HG03060 (cell line): ENCODE results near the gene MRGPRF.
"Not testable (repeated sequence)": the region's sequence is repeated elsewhere in the genome, so short reads cannot be mapped to it uniquely, and the experiment has no call there.

Source experiments
- ATAC-seq: cut with Tn5 transposase; IDR thresholded peaks from one replicate; pipeline ENCODE4 v1.9.1; 2021; ENCODE audit warnings: low read depth, moderate number of reproducible peaks; ENCODE audit not compliant: unreplicated experiment

Gene MRGPRF

DNA sequence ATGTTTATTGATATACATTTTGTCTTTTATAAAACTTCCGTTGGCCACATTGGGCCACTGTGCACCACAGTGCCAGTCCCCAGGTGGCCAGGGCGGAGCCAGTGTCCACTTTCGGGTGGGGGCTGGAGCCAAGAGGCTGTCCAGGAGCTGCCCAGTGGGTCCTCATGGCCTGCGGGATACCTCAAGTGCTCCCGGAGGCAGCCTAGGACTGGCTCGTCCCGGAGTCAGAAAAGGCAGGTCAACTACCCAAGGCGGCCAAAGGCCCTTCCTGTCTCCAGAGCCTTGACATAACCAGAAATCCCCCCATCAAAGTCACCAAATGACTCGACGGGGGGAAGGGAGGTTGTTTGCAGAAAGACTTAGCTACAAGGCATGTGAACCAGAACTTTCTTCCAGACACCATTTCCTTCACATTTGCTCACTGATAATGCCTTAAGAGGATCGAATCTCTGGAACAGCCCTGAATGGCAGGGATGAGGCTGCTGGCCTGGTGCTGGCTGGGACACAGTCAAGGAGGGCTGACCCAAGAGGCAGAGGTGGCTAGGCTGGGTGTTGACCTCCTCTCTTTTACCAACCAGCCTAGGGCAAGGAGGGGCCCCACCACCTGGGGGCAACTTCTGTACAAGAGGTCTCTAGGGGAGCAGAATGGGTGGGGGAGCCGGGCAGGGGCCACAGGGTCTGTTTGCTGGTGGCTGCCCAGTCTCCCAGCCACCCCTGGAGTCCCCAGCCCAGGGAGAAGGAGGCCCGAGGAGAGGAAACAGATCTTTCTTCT is 8.4 kb downstream of the MRGPRF start:
- ATAC-seq, result no peak

DNA sequence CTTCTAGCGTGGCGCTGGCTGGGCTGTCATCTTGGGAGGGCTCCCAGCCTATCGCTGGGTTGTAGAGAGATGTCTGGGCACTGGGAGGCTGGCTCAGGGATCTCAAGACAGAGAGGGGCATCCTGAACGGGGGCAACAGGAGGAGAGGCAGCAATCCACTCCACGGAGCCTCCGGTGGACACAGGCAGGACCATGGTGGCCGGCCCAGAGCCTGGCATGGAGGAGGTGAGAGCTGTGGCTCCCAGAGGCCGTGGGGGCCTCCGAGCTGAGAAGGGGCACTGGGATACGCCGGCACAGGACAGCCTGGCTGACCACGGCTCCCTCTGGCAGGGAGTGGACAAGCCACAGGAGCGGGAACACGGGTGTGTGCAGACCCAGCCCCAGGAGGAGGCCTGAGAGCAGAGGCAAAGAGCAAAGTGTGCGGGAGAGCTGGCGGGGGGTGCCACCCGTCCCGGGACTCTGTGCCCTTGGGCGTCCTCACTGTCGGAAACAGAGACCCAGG is 9.1 kb downstream of the MRGPRF start:
- no peak for ATAC-seq

DNA sequence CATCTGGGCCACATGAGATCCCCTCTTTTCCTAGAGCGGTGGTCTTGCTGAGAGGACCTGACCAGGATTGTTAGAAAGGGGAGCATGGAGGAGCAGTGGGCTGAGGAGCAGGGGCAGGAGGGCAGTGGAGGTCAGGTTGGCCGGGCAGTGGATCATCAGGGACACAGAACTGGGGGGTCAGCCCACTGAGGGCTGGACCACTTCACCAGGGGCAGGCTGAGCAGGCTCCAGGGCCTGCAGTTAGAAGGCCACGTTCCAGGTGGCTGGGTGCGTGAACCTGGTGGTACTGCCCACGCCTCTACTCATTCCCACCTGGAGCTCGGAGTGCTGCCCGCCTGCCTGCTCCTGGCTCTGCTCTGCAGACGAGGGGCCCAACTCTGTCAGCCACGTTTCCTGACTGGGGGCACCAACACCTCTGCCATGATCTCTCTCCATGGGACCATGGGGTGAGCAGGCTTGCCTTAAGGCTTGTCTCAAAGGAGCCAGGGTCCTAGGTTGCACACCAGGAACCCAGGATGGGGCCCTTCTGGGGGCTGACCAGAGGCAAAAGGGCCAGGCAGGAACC is 9.7 kb downstream of the MRGPRF start:
- no peak for ATAC-seq

DNA sequence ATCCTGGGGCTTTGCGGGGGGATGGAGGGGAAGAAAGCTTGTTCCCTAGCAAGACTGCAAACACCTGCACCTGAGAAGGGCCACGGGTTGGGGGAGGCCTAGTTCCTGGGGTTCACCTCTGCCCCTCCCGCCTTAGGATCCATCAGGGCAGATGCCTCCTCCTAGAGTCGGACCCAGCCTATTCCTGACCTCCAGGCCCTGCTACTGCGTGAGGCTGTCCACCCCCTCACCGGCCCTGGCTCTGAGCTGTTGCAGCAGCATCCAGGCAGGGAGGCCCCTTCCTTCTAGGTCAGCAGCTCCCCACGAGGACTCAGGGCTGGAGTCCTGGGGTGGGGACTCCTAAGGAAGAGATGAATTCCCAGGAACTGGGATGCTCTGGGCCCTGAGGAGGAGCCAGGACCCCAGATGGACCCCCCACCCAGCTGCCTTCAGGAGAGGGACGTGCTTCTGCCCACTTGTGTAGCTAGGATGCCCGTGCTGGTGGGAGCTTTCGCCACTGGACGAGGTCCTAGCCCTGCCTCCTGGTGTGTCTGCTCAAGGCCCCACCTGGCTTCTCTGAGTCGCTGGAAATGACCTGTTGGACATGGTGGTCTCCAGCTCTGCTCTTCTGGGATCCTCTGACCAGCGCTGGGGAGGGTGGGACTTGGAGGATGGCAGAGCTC is 10.3 kb downstream of the MRGPRF start:
- ATAC-seq, result no peak

DNA sequence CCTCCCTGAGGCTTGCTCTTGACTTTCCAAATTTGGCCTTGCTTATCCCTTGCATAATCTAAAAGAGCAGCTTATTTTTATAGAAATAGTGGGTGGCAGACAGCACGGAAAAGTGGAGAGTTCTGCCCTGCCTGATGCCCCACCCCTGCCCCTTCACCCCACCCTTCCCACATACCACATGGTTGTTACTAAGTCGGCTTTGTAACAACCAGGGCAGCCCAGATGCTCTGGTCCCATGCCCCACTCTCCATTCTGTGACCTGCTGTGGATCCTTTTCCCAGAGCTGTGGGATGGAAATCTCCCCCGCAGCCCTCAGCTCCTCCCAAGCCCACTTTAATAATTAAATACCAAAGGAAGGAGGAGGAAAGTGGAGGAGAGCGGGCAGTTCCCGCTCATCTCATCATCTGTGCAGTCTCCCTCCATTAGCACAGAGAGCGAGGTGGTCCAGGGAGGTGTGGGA is 10.9 kb downstream of the MRGPRF start:
- no peak for ATAC-seq

DNA sequence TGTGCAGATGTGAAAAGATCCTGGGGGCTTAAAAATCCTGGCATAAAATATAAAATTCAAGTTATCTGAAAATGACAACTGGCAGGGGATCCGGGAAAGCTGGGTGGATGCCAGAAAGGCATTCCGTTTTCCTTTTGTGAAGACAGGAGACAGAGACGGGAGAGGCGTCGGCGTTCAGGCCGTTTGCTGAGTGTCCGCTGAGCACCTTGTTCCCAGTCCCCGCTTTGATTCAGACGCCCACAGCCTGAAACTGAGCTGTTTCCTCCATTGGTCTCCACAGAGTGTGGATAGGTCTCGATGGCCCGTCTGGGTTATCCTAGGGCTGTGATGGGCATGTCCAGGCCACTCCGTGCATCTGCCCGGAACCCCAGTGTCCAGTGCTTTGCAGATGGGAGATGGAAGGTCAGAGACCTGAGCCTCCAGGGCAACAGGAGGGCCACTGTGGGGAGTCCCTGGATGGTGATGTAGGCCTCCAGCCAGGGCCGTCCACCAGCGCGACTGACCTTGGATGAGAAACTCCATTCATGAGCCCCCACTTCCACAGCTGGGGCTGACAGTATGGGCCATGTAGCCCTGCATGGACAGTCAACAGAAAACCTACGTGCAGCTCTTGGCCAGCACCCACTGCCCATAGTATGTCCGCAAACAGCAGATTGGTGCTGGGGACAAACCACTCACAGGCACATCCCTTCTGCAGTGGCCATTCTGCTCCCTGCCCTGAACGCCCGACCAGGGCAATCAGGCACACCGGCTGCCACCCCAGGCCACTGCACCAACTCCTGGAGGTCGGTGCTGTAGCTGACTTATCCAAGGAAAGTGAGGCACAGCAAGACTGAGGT is 11.6 kb downstream of the MRGPRF start:
- no peak for ATAC-seq

DNA sequence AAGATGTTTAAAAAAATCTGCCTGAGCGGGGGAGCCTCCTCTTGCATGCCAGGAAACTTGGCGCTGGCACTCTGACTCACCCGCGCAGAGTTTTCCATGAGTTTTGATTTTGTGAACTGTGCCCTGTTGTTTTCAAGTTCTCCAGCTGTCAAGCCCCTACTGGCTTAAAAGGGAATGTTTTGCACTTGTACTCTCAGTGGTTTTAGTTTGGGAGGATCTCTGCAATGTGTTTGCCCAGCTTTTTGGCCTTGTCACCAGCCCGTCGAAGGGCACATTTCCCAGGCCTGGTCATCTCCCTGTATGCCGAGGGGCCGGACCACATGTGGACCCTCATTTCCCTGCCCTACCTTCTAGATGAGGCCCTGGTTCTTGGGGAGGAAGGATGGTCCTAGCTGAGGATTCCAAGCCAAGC is 12.2 kb downstream of the MRGPRF start:
- ATAC-seq, result no peak

DNA sequence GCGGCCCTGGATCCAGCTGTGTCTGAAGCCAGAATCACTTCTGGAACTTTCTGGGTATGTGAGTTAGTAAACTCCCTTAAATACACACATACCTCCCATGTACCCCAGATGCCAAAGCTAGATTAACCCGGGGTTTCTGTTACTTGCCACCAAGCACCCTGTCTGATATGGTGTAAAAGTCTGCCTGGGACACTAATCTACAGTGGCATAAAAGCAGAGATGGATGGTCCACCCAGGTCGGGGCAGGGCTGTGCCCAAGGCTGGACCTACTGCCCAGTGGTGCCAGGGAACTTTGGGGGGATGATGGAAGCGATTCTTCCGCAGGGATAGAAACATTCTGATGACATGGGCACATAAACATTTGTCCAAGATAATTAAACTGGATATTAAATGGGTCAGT is 12.7 kb downstream of the MRGPRF start:
- ATAC-seq, result no peak

DNA sequence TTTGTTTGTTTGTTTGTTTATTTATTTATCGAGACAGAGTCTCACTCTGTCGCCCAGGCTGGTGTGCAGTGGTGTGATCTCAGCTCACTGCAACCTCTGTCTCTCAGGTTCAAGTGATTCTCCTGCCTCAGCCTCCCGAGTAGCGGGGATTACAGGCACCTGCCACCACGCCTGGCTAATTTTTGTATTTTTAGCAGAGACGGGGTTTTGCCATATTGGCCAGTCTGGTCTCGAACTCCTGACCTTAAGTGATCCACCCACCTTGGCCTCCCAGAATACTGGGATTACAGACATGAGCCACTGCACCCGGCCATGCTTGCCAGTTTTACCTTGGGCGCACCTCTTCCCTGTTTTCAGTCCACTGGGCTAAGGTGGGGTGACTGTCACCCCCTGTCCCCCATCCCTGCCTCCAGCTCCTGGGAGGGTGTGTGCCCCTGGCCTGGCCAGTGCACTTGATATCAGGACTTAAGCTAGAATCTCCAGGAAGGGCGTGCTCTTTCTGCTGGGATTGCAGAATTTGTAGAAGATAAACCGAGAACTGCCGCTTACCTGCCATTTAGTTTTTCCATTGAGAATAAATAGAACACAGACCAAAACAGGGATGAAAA is 13.2 kb downstream of the MRGPRF start:
- ATAC-seq, result not testable (repeated sequence)

DNA sequence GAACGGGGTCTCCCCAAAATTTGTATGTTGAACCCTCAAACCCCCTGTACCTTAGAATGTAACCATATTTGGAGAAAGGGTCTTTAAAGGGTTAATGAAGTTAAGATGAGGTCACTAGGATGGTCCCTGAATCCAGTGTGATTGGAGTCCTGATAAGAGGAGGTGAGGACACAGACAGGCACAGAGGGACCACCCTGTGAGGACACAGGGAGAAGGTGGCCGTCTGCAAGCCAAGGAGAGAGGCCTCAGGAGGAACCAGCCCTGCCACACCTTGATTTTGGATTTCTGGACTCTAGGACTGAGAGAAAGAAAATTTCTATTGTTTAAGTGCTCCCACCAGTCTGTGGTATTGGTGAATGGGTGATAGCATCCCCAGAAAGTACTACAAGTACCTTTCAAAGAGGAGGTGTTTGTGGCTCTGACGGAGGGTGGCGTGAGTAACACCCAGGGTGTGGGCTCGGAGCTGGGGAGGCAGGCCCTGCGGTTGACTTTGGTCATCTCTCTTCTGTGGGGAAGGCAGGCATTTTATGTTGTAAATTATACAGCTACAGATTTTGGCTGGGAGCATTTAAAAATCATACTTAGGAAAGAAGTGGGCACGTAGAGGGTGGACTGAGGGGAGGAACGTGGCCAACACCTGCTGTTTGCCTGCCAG is 13.8 kb downstream of the MRGPRF start:
- ATAC-seq, result no peak

DNA sequence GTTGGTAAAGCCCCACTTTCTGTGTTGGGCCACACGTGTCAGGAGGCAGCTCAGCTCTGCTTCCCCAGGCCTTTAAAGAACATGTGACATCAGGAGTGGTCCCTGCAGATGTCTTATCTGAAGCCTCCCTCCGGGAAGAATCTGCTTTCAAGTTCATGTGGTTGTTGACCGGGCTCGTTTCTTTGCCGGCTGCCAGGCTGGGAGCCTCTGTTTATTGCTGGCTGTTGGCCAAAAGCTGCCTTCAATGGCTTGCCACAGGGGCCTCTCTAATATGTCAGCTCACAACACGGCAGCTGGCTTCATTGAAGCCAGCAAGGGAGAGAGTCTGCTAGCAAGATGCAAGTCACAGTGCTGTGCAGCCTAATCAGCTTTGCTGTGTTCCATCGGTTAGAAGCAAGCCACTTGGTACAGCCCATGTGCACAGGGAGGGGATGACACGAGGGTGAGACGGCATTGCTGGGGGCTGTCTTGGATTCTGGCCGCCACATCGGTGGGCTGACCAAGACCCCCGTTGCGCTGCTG is 14.6 kb downstream of the MRGPRF start:
- ATAC-seq, result no peak

DNA sequence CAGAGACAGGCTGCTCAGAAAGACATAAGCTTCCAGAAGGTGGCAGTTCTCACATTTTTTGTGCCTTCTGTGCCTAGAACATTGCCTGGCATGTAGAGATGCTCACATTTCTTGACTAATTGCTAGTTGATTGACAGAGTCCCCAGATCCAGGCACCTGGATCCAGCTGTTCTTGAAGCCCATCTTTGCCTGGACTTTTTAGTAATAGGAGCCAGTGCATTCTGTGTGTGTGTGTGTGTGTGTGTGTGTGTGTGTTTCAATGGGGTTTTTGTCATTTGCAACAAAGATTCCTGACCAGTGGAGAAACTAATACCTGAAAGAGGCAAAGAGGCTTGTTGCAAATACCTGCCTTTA is 15.1 kb downstream of the MRGPRF start:
- no peak for ATAC-seq

DNA sequence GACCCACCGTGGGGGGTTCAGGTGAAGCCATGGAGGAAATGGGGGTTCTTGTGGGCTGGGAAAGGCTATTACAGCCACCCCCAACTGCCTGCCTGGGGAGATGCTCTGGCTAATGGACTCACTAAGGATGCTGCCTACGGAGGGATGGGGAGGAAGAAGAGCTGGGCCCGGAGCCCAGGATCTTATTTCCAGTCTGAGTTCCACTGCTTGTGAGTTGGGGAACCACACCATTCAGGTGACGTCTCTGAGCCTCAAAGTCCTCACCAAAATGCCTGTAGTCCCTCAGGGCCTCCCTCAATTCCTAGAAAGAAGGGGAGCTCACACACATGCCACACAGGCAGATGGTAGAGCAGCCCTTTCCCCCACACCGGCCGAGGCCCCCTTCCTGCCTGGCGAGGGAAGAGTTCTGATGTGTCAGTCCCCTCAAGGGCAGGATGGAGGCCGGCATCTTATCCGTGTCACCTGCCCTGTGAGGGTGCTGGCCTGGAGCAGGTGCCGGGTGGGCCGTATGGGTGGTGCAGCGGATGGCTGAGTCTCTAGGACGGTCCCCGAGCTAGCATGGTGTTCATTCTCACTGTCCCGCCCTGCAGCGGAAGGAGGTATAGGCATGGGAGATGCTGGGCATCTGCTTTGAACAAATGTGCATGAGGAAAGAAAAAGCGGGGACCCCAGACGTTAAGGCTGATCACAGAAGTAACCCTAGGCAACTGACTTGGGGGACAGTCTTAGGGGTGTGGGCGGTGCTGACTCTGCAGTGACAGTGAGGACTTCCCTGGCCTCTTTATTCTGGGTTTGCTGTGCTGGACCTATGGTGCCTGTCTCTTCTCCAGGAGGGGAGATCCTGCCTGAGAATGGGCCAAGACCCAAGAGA is 15.7 kb downstream of the MRGPRF start:
- no peak for ATAC-seq

DNA sequence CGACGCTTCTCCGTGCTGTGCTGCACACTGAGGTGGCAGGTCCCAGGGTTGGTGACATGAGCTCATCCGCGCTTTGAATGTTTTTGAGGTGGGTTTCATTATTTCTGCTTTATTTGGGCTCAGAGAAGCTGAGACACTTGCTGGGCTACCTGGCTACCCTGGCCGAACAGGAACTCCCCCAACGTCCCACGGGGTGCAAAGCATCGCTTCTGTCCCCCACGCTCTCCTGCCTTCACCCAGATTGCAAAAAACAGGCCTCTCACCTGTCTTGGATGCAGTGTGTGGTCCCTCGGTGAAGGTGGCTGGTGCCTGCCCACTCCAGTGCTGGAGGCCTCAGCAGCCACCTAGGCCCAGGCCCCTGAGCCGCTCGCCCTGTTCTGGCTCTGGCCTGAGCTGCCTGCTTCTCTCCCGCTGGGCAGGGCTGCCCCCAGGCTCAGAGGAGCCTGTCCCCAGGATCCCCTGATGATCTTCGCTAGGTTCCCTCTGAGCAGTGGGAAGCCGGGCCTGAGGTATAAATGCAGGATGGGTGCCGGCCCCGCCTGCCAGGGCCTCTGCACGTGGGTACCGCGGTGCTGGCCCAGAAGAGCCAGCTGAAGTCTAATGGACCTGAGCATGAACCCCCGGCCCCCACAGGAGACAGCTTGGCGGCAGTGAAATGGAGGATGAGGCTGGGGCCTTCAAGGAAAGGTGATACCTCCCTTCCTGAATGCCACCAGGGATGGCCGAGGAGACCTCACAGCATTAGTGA is 16.5 kb downstream of the MRGPRF start:
- no peak for ATAC-seq

DNA sequence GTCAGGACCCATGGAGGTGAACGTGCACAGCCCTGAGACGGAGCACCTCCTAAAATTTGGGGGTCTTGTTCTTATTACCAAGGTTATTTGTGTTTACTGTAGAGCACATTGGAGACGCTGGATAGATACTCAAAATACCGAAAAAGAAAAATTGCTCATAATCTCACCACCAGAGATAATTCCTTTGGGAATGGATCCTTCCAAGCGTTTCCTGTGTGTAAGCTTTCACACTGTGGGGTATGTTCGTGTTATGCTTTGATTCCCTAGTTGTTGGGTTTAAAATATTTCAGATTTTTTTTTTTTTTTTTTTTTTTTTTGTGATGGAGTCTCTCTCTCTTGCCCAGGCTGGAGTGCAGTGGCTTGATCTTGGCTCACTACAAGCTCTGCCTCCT is 18.2 kb downstream of the MRGPRF start:
- ATAC-seq, result no peak

DNA sequence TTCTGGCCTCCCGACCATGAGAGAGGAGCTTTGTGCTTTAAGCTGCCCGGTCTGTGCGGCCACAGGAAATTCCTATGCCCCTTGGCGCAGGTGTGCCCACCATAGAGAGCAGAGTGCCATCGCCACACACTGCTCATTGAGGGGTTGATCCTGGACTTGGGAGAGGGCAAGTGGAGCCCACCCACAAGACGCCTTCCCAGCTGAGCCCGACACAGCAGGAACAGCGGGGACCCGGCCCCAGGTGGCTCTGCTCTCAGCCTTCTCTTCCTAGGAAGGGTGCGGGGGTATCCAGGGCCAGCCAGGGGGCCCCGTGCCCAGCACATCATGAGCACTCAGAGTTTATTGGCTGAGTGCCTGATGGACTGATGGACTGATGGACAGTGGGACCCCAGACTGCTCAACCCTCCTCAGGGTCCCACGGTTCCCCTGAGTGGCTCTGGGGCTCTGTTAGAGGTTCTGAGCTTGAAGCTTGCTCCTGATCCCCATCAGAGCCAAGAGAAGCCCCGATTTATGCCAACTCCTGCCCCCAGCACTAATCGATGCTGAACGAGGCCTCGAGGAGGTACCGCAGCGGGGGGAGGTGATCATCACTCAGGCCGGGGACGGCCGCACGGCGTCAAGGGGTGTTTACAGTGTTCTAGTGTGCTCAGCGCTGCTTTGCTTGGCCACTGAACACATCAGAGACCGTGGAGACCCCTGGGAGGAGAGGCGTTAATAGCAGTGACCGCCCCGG is 18.7 kb downstream of the MRGPRF start:
- ATAC-seq, result no peak

DNA sequence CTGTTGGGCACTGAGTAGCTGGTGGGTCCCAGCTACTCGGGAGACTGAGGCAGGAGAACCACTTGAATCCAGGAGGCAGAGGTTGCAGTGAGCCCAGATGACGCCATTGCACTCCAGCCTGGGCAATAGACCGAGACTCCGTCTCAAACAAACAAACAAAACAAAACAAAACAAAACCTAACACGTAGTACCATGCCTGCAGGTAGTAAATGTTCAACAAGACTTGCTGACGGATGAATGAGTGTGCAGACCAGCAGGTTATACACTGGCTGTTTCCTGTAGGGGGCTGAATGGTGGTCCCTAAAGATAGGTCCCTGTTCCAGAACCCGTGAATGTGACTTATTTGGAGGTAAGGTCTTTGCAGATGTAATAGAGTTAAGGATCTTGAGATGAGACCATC is 19.5 kb downstream of the MRGPRF start:
- ATAC-seq, result no peak
